Activated CD4-positive, alpha-beta T cell treated with anti-CD3 and anti-CD28 coated beads for 4 hours (primary cell): ENCODE results near the gene TNFRSF4.
A peak's percentile ranks its signal among the peaks of the same experiment; 100 is the strongest.
"Not testable (repeated sequence)": the region's sequence is repeated elsewhere in the genome, so short reads cannot be mapped to it uniquely, and the experiment has no call there.

Source experiments
- DNase-seq, 2 donors: peaks; one replicate each; pipeline ENCODE4 v3.0.0-alpha.2; 2020

The TNFRSF4 gene

DNA sequence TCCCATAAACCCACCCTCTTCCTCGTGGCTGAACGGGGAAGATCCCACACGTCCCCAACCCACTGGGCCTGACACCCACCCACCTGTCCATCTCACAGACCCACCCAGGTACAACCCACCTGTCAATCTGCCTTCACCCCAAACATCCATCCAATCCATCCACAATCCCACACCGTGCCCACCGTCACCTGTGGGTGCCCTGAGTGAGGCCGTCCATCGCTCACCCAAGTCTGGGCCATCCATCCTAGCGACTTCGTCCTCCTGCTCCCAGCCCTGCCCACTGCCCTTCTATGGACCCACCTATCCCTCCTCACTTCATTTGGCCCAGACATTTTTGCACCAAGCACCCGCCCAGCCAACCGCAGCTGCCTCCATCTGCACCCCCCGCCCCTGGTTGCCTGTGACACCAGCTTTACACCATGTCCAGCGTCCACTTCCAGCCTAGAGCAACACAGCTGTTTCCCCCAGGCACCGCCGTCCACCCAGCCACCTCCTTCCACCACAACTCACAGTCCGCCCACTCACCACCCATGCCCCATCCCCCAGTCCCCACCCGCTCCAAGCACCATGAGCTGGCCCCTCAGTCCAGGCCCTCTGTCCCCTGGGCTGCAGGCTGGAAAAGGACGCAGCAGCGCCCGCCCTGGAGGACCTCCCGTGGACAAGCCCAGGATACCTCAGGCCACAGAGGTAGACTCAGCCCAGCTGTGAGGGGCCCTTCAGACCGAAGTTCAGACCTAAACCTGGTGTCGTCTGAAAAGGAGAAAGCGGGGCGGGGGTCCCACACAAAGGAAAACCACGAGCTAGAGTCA is 32.6 kb downstream of the TNFRSF4 start:
- DNase-seq: no peak

DNA sequence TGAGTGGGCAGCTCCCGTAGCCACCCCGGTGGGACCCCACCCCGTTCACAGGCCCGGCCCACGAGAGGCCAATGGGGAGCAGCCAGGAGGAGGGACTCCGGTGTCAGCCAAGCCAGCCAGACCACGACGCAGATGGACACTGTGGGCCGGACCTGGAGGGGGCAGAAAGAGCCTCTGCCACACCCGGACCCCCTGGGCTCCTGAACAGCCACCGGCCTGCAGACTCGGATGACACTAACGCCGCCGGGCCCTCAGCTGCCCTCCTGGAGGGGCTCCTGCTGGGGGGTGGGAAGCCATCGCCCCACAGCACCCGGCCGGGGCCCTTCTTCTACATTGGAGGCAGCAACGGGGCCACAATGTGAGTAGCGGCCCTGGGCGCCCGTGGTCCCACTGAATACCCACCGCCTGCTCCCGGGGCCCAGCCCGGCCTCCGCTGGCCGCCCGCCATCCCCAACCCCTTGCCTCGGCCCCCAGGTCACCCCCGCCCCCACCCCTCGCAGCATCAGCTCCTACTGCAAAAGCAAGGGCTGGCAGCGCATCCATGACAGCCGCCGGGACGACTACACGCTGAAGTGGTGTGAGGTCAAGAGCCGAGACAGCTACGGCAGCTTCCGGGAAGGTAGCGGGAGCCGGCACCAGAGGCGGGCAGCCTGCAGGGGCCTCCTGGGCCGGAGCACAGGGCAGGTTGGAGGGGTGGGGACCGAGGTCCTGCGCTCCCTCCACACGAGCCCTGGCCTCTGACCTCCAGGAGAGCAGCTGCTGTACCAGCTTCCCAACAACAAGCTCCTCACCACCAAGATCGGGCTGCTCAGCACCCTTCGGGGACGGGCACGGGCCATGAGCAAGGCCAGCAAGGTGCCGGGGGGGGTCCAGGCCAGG is 33.7 kb downstream of the TNFRSF4 start:
- no peak for DNase-seq

DNA sequence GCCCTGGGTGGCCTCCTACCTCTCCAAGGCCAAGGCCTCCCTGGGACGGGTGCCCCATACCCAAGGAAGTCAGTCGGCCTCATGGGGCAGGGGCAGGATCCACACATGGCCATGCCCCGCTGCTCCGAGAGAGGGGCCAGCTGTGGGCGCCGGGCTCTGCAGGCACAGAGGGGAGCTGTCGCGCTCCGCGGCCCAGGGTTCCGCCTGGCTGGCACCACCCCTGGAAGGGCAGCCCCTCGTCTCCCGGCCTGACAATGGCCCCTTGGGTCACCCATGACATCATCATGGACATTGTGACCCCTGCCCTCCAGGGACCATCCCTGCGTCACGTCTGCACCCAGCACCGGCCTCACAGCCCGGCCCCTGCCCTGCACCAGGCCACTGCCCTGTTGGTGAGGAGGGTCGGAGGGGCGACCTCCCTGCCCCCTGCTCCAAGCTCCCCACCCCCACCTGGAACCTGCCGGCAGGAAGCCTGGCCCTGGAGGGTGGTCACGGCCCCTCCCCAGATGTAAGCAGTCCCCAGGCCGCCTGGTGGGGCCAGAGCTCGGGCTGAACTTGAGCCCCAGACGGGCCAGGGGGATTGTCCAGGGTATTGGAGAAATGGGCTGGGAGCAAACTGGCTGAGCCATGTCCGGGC is 34.5 kb downstream of the TNFRSF4 start:
- DNase-seq: no peak

DNA sequence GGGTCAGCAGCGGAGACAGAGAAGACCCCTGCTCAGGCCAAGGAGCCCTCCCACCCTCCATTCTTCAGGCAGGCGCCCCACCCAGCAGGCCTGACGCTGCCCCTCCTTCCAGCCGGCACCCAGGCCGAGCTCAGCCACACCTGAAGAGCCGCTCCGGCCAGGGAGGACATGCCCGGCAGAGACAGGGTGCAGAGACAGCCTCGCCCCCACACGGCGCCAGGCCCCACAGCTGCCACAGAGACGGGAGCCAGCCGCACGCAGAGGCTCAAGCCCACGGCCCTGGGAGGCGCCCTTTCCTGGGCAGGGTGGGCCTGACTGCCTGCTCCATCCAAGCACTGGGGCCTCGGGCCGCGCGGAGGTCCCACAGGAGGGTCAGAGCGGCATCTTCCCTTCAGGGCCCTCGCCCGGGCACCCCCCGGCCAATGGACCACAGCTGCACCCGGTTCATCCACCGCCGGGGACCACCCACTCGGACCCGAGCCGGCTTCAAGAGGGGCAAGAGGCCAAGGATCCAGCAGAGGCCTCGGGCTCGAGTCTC is 35.1 kb downstream of the TNFRSF4 start:
- DNase-seq: no peak

DNA sequence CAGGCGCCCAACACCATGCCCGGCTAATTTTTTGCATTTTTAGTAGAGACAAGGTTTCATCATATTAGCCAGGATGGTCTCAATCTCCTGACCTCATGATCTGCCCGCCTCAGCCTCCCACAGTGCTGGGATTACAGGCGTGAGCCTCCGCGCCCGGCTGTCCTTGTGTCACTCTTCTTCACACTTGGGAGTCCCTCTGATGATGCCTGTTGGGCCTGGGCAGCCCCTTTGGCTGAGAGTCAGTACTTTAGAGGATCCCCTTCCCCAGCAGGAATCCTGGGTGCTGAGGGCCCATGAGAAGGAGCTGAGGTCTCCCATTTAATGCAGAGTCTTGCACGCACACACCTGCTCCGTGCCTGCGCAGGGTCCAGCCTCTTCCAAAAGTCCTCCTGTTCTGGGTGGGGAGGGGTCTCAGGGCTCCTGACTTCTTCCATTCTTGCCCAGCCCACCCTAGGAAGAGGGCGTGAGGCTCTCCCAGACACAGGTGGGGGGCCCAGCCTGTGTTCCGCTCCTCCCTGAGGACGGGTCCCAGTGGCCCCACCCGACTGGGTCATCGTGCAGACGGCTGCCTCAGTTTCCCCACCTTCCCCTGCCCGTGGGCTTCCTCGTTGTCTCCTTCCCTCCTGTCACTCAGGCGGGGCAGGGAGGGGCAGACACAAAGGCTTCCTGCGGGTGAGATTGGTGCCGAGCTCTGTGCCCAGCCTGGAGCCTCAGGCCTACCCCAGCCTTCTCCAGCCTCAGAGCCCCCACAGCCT is 36.3 kb downstream of the TNFRSF4 start:
- no peak for DNase-seq

DNA sequence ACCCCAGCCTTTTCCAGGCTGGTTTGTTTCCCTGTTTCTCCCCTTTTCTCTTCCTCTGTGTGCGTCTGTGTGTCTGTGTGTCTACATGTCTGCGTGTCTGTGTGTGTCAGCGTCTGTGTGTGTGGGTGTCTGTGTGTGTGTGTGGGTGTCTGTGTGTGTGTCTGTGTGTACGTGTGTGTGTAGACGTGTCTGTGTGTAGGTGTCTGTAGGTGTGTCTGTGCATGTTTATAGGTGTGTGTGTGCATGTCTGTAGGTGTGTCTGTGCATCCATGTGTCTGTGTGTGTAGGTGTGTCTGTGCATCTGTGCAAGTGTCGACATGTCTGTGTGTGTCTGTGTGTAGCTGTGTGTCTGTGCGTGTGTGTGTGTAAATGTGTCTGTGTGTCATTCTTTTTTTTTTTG is 37.0 kb downstream of the TNFRSF4 start:
- DNase-seq: no peak

DNA sequence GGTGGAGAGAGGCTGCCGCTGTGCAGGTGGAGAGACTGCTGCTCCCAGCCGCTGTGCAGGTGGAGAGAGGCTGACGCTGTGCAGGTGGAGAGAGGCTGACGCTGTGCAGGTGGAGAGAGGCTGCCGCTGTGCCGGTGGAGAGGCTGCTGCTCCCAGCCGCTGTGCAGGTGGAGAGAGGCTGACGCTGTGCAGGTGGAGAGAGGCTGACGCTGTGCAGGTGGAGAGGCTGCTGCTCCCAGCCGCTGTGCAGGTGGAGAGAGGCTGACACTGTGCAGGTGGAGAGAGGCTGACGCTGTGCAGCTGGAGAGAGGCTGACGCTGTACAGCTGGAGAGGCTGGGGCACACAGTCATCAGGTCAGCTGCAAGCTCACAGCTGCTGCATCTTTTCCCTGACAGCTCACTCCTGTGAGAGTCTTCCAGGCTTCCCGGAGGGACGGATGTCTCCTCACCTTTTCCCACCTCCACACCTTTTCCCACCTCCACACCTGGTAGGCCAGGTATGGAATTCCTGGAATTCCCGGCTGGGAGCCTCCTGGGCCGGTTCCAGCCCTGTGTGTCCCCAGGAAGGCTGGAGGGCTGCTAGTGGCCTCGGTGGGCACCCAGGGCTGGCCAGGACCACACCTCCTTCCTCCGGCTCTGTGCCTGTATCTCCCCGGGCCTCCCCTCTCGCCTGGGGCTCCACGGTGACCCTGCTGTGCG is 37.7 kb downstream of the TNFRSF4 start:
- DNase-seq: not testable (repeated sequence)

DNA sequence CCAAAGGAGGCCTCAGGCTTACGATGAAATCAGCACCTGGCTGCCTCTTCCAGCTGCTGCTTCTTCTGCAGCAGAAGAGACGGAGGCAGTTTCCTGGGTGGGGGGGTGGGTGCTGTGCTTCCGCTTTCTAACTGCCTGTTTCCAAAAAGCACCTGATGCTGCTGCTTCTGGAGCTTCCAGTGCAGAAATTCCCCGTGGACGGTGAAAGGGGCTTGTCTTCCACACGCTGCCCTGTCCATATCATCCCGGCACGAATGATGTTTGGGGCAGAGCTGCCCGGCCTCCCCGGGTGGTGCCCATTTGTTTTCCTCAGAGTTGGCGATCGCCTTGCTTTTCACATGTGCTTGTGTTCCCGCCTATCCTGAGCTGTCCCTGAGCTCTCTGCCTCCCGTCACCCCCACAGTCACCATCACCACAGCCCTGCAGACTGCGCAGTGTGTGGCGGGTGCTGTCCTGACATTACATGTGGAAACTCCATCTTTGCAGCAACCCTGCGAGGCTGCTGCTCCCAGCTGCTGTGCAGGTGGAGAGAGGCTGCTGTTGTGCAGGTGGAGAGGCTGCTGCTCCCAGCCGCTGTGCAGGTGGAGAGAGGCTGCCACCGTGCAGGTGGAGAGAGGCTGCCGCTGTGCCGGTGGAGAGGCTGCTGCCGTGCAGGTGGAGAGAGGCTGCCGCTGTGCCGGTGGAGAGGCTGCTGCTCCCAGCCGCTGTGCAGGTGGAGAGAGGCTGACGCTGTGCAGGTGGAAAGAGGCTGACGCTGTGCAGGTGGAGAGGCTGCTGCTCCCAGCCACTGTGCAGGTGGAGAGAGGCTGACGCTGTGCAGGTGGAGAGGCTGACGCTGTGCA is 38.5 kb downstream of the TNFRSF4 start:
- DNase-seq: no peak

DNA sequence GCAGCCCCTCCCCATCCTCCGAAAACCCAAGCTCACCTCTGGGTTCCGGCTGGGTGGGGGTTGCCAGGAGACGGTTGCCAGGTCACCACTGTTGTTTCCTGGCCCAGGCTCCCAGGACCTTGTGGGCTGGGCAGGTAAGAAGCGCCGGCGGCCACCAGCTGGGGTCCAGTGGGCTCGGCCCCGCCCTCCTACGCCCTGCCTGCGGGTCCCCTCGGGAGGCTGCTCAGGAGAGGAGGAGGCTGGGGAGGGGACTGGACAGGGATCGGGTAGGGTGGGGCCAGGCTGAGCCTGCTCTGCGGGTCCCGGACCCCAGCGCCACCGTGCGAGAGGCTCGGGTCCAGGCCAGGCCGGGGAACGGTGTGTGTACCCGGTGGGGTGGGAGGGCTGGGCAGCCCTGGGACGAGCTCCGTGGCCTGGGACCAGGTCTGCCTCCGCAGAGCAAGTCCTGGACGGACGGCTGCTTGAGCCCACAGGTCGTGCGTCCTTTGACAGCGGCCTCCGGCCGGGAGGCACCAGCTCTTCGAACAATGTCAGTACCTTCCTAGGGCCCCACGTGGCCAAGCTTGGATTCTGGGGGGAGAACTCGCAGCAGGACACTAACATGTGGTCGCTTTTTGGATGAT is 40.0 kb downstream of the TNFRSF4 start, which contains the start of gene TTLL10:
Gene TTLL10, plus strand, starts transcription at position 88 of the 623 bp plus-strand sequence. CDS start 5,336 bp downstream, outside the sequence.
- DNase-seq: peak in 1 of 2 donors; percentile 42

DNA sequence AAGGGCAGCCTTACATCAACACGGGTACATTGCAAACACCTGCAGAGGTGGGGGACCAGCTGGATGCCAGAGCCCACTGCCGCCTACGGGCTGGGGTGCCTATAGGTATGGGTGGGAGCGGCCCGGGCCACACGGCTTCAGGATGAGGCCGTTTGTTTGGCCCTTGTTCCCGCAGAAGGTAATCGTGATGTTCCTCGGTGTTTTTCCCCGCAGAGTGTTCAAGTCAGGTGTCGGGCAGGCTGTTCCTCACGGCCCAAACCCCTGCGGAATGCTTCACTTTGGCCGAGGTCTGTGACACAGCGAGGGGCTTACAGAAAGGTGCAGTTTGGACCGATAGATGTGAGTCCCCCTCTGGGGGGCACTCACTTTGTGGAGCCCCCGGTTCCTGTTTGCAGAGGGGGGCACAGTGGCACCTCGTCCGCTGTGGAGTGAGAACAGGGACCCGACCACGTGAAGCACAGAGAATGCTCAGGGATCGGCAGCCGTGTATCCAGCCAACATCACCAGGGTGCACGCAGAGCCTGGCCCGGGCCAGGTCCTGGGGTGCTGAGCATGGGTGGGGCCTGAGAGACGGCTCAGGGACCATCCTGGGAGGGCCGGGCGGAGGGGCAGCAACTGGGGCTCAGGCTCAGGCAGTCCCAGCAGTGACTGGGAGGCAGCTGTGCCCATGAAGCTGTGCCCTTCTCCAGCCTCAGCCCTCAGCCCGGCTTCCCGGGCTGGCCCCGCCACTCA is 40.7 kb downstream of the TNFRSF4 start:
- DNase-seq: no peak

DNA sequence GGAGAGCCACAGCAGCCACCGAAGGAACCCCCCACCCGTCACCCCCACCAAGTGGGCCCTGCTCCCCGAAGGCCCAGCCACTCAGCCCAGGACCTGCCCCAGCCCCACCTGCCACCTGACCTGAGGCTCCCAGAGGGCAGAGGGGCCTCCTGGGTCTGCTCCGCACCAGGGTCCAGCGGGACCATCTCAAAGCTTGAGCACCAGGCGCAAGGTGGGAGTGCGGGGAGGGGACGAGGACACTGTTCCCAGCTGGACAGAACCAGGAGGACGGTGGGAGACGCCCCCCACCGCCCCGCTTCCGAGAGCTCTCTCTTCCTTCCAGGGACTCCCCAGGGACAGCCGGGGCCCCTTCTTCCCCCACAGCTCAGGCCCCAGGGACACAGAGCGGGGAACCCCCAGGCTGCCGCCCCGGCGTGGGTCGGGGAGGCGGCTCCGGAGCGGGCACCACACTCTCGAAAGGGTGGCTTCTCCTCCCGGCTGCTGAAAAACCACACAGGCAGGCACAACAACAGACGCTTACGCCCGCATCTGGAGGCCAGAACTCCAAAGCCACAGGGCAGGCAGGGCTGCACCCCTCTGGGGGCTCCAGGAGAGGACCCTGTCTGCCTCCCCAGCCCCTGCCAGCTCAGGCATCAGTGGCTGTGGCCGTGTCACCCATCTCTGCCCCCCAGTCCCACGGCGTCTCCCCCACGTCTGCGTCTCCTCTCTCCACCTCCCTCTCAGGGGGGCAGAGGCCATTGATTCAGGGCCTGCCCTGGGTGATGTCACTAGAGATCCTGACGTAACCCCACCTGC is 42.2 kb downstream of the TNFRSF4 start:
- peak; percentile 25 to 38 for DNase-seq

- DNase-seq: no peak
Measured at GRCh38 chr1:1171161-1171545, 42.8 kb downstream of the TNFRSF4 start.

GRCh38 chr1:1170215-1171091 is 43.5 kb downstream of the TNFRSF4 start:
- DNase-seq: no peak

GRCh38 chr1:1169429-1170214 is 44.3 kb downstream of the TNFRSF4 start:
- no peak for DNase-seq

DNA sequence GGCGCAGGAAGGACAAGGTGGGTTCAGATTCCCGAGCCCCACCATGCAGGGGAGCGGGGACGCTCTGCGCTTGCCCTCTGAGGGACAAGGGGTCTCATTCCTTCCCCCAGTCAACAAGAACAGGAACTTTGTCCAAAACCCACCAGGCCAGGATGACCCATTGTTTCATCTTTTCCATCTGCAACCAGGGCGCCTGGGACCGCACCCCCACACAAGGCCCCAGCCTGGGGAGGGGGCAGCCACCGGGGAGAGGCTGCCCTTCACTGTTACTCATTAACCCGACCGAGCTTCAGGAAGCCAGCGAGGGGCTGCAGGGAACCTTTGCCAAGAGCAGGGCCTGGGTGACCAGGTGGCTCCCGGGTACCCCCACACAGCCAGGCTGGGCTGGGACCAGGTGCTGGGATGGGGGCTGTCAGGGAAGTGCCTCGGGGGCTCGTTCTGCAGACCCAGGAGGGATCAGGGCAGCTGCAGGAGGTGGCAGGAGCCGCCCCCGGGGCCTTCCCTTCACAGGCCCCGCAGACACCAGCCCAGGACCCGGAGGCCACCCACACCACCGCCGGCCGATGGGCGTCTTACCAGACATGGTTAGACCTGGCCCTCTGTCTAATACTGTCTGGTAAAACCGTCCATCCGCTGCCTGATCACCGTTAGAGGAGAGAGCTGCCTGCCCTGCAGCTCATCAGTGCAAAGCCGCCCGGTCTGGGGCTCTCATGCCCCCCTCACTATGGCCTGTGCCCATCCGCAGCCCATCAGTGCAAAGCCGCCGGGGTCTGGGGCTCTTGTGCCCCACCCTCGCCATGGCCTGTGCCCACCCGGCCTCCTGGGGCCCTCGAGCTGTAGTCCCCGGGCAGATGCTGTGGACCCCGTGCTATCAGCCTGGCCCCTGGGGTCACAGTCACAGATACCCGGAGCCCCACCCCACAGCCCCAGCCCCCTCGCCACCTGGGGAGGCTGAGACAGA is 45.2 kb downstream of the TNFRSF4 start:
- DNase-seq: no peak
